ENCODE results near the gene SETD1A.

Gene SETD1A

DNA sequence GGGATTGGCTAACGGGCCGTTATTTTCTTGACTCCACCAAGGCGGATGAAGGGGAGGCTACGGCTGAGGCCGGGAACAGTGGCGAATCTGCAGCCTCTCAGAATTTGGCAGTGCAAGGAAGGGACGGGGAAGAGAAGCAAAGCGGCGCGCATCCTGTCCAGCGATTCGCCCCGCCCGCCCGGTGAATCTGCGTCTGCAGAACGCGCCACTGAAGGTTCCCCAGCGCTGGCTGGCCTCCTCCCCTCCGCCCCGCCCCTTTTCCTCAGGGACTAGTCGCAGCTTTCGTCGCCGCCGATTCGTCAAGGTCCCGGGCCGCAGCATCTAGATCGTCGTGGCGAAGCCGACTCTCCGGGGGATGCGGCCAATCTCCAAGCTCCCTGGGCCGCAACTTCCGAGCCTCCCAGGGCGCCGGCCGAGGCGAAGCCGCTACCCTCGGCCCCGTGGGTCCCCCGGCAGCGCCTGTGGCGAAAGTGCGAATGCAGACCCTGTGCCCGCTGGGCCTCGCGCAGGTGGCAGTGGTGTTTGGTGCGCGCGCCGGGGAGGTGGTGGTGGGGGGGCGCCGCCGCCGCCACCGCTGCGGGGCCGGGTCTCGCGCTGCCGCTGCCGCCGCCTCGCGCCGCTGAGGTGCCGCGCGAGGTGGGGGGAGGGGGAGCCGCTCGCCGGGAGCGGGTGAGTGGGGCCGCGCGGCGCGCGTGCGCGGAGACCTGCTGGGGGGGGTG lies at the start of gene SETD1A:
TSS of gene SETD1A (plus strand) at position 299 of the 719 bp plus-strand sequence. CDS start 978 bp downstream, outside the sequence.
- Histone ChIP-seq H3K27ac (ENCODE audit: low read depth, low read length) (peak within 1 kb of the TSS; percentile 98), H3K4me1 (ENCODE audit: insufficient read depth, low read length) (peaks cover 29% of the 10 kb centered on the region), H3K36me3 (ENCODE audit: insufficient read depth, low read length) (peaks cover 37% of the 10 kb centered on the region), H3K27me3 (ENCODE audit: control insufficient read depth in 1 of 2, insufficient read depth in 2 of 2, low read length in 2 of 2) (no peaks in the 10 kb centered on the region), H3K9ac (ENCODE audit: low read length) (peak within 1 kb of the TSS; percentile 75), H3K9me3 (ENCODE audit: low read length) (no peaks in the 10 kb centered on the region), H3K4me3 (ENCODE audit: low read depth in 1 of 2, low read length in 2 of 2) (peak within 1 kb of the TSS; percentile 82 to 95)

DNA sequence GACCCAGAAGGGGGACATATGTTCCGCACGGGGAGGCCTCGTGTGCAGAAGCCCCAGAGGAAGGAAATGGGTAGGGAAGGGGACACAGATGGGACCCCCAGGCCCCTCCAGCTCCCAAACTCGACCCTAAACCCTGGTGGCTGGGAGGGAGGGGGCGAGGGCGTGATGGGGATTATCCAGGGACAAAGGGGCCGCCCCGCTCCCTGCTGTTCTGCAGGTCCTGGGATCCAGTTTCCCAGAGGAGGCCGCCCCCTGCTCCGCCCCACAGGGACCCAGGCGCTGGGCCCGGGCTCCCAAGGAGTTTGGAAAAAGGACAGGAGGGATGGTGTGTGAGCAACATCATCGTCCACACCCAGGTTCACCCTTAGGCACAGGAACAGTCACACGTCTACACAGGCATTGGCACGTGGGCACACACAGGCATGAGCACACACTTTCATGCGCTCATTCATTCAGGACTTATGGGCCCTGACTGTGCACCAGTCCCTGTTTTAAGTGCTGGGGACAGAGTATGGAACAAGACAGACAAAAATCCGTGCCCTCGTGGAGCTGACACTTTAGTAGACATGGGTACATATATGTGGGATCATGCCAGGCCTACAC lies 47.0 kb upstream of the SETD1A start:
- Histone ChIP-seq H3K9ac (ENCODE audit: low read length) (no peak overlapping the region), H3K4me3 (ENCODE audit: low read depth in 1 of 2, low read length in 2 of 2) (no peak overlapping the region), H3K9me3 (ENCODE audit: low read length) (no peaks in the 10 kb centered on the region), H3K4me1 (ENCODE audit: insufficient read depth, low read length) (no peaks in the 10 kb centered on the region), H3K36me3 (ENCODE audit: insufficient read depth, low read length) (no peaks in the 10 kb centered on the region), H3K27ac (ENCODE audit: low read depth, low read length) (no peak overlapping the region), H3K27me3 (ENCODE audit: control insufficient read depth in 1 of 2, insufficient read depth in 2 of 2, low read length in 2 of 2) (no peaks in the 10 kb centered on the region)

DNA sequence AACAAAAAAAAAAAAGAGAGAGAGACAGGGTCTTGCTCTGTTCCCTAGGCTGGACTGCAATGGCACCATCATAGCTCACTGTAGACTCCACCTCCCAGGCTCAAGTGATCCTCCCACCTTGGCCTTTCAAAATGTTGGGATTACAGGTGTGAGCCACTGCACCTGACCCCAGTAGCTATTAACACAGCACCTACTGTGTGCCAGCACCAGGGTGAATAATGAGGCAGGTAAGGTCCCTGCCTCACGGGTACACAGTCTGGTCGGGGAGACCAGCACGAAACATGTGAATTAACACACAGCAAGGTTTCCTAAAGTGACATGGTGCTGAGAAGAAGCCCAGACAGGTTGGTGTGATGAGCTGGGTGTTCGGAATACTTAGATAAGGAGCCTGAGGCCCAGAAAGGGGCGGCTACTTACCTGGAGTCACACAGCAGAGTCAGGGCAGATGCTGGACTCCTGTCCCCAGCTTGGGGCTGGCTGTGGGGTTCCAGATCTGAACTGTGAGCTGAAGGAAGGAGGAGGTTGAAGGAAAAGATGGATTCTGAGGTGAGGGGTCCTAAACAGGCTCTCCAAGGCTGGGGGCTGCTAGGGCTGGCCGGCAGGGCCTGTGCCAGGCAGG lies 44.7 kb upstream of the SETD1A start:
- Histone ChIP-seq H3K4me3 (ENCODE audit: low read depth in 1 of 2, low read length in 2 of 2) (no peak overlapping the region), H3K9me3 (ENCODE audit: low read length) (no peaks in the 10 kb centered on the region), H3K27ac (ENCODE audit: low read depth, low read length) (no peak overlapping the region), H3K9ac (ENCODE audit: low read length) (no peak overlapping the region), H3K27me3 (ENCODE audit: control insufficient read depth in 1 of 2, insufficient read depth in 2 of 2, low read length in 2 of 2) (no peaks in the 10 kb centered on the region), H3K4me1 (ENCODE audit: insufficient read depth, low read length) (no peaks in the 10 kb centered on the region), H3K36me3 (ENCODE audit: insufficient read depth, low read length) (no peaks in the 10 kb centered on the region)

DNA sequence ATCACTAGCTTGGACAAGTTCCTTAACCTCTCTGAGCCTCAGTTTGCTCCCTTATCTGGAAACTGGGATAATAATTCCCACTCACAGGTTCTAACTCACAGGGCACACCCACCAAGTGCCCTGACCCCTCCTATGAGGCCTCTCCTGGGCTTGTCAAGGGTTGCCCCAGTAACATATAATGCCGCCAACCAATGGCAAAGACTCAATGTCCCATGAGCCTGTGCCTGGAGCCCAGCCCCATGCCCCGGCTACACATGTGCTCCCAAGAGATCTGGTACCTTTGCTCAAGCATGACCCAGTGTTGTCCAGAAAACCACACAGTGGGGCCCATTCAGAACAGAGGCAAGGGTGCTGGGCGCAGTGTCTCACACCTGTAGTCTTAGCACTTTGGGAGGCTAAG lies 42.7 kb upstream of the SETD1A start:
- no peaks in the 10 kb centered on the region for H3K9me3 ChIP-seq (ENCODE audit: low read length)
- H3K27ac ChIP-seq (ENCODE audit: low read depth, low read length), result no peak overlapping the region
- no peaks in the 10 kb centered on the region for H3K4me1 ChIP-seq (ENCODE audit: insufficient read depth, low read length)
- no peaks in the 10 kb centered on the region for H3K36me3 ChIP-seq (ENCODE audit: insufficient read depth, low read length)
- no peak overlapping the region for H3K9ac ChIP-seq (ENCODE audit: low read length)
- no peaks in the 10 kb centered on the region for H3K27me3 ChIP-seq (ENCODE audit: control insufficient read depth in 1 of 2, insufficient read depth in 2 of 2, low read length in 2 of 2)
- H3K4me3 ChIP-seq (ENCODE audit: low read depth in 1 of 2, low read length in 2 of 2), result no peak overlapping the region

DNA sequence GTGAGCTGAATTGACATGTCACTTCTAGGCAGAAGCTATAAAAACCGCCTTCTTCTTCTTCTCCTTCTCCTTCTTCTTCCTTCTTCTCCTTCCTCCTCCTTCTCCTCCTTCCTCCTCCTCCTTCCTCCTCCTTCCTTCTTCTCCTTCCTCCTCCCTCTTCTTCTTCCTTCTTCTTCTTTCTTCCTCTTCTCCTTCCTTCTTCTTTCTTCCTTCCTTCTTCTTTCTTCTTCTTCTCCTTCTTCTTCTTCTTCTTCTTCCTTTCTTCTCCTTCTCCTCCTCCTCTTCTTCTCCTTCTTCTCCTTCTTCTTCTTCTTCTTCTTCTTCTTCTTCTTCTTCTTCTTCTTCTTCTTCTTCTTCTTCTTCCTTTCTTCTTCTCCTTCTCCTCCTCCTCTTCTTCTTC lies 38.9 kb upstream of the SETD1A start:
- Histone ChIP-seq H3K9ac (ENCODE audit: low read length) (no peak overlapping the region), H3K9me3 (ENCODE audit: low read length) (no peaks in the 10 kb centered on the region), H3K27me3 (ENCODE audit: control insufficient read depth in 1 of 2, insufficient read depth in 2 of 2, low read length in 2 of 2) (no peaks in the 10 kb centered on the region), H3K36me3 (ENCODE audit: insufficient read depth, low read length) (no peaks in the 10 kb centered on the region), H3K27ac (ENCODE audit: low read depth, low read length) (no peak overlapping the region), H3K4me1 (ENCODE audit: insufficient read depth, low read length) (peaks cover 11% of the 10 kb centered on the region), H3K4me3 (ENCODE audit: low read depth in 1 of 2, low read length in 2 of 2) (no peak overlapping the region)

DNA sequence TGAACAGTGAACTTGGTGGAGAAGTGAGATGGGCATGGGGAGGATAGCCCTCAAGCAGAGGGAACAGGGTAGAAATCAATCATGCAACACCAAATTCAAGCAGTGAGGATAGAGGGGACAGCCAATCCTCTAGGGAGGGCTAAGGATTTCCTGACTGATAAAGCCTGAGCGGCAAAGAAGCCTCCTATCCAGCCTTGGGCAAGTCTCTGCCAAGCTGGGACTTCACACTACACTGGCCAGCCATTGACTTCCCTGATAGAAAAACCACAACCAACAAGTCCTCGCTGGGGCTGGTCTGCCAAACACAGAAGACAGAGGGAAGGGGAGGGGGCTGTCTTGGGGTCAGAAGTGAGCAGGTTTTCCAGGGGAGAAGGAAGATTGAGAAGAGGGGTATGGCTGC lies 36.7 kb upstream of the SETD1A start:
- H3K27me3 ChIP-seq (ENCODE audit: control insufficient read depth in 1 of 2, insufficient read depth in 2 of 2, low read length in 2 of 2), result no peaks in the 10 kb centered on the region

DNA sequence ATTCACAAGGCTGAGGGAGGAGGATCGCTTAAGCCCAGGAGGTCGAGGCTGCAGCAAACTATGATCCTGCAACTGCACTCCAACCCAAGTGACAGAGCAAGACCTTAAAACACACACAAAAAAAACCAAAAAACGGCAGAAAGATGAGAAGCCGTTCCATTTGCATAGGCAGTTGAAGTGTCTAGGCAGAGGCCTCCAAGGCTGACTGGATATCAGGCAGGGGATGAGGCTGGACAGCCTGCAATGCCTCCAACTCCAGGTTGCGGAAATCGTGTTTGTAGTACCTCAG lies 36.2 kb upstream of the SETD1A start:
- Histone ChIP-seq H3K27me3 (ENCODE audit: control insufficient read depth in 1 of 2, insufficient read depth in 2 of 2, low read length in 2 of 2) (no peaks in the 10 kb centered on the region), H3K9ac (ENCODE audit: low read length) (peak overlapping the region; percentile 18), H3K9me3 (ENCODE audit: low read length) (no peaks in the 10 kb centered on the region), H3K36me3 (ENCODE audit: insufficient read depth, low read length) (no peaks in the 10 kb centered on the region), H3K4me1 (ENCODE audit: insufficient read depth, low read length) (peaks cover 21% of the 10 kb centered on the region), H3K4me3 (ENCODE audit: low read depth in 1 of 2, low read length in 2 of 2) (peak overlapping the region in 1 of 2 donors; percentile 83), H3K27ac (ENCODE audit: low read depth, low read length) (peak overlapping the region; percentile 82)

More for the DNA sequence above, 36.7 kb upstream of the SETD1A start:
- Histone ChIP-seq H3K36me3 (ENCODE audit: insufficient read depth, low read length) (no peaks in the 10 kb centered on the region), H3K4me1 (ENCODE audit: insufficient read depth, low read length) (peaks cover 21% of the 10 kb centered on the region), H3K27ac (ENCODE audit: low read depth, low read length) (no peak overlapping the region), H3K9ac (ENCODE audit: low read length) (no peak overlapping the region), H3K4me3 (ENCODE audit: low read depth in 1 of 2, low read length in 2 of 2) (no peak overlapping the region), H3K9me3 (ENCODE audit: low read length) (no peaks in the 10 kb centered on the region)

DNA sequence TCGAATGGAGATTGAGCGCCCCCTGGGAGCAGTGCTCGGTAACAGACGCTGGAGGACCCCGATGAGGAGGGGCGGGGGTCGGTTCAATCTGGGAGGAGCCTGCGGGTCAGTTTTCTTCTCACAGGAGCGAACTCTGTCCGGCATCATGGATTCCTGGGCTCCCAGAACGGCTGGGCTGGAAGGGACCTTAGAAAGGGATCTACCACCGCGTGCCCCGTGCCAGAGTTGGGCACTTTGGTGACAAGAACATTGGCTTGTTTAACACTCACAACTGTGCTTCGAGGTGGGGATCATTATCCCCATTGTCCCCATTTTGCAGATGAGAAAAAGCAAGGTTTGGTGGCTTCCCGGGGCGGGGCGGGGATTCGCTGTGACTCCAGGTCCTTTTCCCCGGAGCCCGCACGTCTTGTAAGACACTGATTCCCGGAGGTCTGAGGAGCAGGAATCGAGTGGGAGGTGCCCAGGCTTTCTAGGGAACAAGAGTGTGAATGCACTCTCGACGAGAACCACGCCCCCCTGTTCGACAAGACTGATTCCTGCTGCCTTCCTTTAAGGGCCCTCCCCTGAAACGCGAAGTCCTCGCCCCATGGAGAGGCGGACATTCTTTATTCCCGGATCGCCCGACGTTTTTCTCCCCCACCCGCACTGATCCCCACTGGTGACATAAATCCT lies 35.7 kb upstream of the SETD1A start:
- H3K4me3 ChIP-seq (ENCODE audit: low read depth in 1 of 2, low read length in 2 of 2), result peak overlapping the region; percentile 28 to 83
- no peaks in the 10 kb centered on the region for H3K27me3 ChIP-seq (ENCODE audit: control insufficient read depth in 1 of 2, insufficient read depth in 2 of 2, low read length in 2 of 2)
- H3K27ac ChIP-seq (ENCODE audit: low read depth, low read length), result peak overlapping the region; percentile 82
- peak overlapping the region; percentile 18 for H3K9ac ChIP-seq (ENCODE audit: low read length)
- H3K36me3 ChIP-seq (ENCODE audit: insufficient read depth, low read length), result no peaks in the 10 kb centered on the region
- H3K4me1 ChIP-seq (ENCODE audit: insufficient read depth, low read length), result peaks cover 21% of the 10 kb centered on the region
- no peaks in the 10 kb centered on the region for H3K9me3 ChIP-seq (ENCODE audit: low read length)

DNA sequence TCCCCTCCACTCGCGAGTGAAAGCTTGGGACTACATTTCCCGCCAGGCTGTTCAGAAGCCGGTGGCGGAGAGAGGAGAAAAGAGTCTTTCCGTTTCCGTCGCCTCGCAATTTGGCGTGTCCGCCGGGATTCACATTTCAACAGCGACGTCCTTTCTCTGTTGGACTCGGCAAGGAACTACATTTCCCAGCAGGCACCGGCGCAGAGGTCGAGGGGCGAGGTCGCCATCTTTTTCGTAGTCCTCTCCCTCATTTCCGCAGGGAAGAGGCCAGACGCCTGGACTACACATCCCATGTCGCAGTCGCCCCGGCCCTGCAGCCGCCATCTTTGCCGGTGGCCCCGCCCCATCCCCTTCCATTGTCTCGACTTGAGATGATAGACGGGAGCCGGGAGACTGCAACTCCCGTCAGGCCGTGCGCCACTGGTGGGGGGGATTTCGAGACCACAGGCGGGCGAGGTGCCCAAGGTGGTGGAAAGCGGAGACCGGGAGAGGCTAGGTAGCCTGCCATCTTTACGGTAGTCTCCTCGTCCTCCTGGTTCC lies 35.1 kb upstream of the SETD1A start:
- Histone ChIP-seq H3K4me1 (ENCODE audit: insufficient read depth, low read length) (peaks cover 21% of the 10 kb centered on the region), H3K27ac (ENCODE audit: low read depth, low read length) (peak overlapping the region; percentile 82), H3K36me3 (ENCODE audit: insufficient read depth, low read length) (no peaks in the 10 kb centered on the region), H3K9ac (ENCODE audit: low read length) (peak overlapping the region; percentile 35), H3K4me3 (ENCODE audit: low read depth in 1 of 2, low read length in 2 of 2) (peak overlapping the region; percentile 58 to 83), H3K9me3 (ENCODE audit: low read length) (no peaks in the 10 kb centered on the region), H3K27me3 (ENCODE audit: control insufficient read depth in 1 of 2, insufficient read depth in 2 of 2, low read length in 2 of 2) (no peaks in the 10 kb centered on the region)

DNA sequence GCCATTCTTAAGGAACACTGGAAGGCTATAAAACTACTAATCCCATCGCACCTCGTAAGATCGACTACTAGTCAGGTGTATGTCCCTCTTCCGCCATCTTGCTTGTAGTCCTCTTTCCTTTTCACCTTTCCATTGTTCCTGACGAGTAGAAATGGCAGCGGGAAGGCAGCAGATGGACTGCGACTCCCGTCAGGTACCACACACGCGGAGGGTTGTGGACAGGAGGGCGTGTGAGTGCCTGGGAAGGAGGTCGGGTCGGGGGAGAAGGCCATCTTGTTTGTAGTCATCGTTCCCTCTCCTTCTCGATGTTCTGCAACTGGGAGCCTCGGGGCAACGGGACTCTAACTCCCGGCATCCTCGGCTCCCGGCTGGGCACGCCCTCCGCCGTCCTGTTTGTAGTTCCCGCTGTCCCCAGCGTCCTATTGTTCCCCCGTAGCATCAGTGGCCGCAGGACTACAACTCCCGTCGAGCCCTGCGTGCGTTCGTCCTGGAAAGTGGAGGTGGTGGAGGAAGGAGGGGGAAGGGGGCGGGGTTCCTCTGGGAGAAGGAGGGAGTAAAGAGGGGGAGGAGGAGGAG lies 34.5 kb upstream of the SETD1A start:
- no peaks in the 10 kb centered on the region for H3K9me3 ChIP-seq (ENCODE audit: low read length)
- no peaks in the 10 kb centered on the region for H3K36me3 ChIP-seq (ENCODE audit: insufficient read depth, low read length)
- H3K9ac ChIP-seq (ENCODE audit: low read length), result peak overlapping the region; percentile 35
- H3K4me3 ChIP-seq (ENCODE audit: low read depth in 1 of 2, low read length in 2 of 2), result peak overlapping the region; percentile 77 to 81
- H3K4me1 ChIP-seq (ENCODE audit: insufficient read depth, low read length), result peaks cover 21% of the 10 kb centered on the region
- H3K27ac ChIP-seq (ENCODE audit: low read depth, low read length), result peak overlapping the region; percentile 77
- H3K27me3 ChIP-seq (ENCODE audit: control insufficient read depth in 1 of 2, insufficient read depth in 2 of 2, low read length in 2 of 2), result no peaks in the 10 kb centered on the region

DNA sequence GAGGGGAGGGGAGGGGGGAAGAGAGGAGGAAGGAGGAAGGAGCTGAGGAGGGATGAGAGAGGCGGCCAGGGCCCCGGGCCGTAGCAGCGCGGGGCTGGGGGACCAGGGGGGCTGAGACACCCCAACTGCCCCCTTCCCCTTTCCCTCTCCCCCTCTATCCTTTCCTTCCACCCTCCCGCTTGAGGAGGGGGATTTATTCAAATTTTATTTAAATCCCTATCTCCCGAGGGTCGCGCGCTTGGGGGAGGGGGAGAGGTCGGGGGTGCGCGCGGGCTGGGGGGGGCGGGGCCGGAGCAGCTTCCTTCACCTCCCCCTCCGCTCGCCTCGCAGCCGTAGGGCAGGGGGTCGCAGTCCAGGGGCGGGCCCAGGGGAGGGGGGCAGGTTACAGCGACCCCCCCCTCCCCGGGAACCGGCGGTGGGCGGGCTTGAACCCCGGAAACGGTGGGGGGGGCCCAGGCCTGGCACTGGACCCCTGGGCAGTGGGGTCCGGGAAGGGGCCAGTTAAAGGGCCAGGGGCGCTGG lies 33.9 kb upstream of the SETD1A start, which contains the start of gene FBXL19:
TSS of gene FBXL19 (plus strand) at position 19 of the 522 bp plus-strand sequence. CDS start 2,183 bp downstream, outside the sequence.
- H3K36me3 ChIP-seq (ENCODE audit: insufficient read depth, low read length), result no peaks in the 10 kb centered on the region
- H3K27me3 ChIP-seq (ENCODE audit: control insufficient read depth in 1 of 2, insufficient read depth in 2 of 2, low read length in 2 of 2), result no peaks in the 10 kb centered on the region
- peak within 1 kb of the TSS; percentile 77 to 83 for H3K4me3 ChIP-seq (ENCODE audit: low read depth in 1 of 2, low read length in 2 of 2)
- H3K4me1 ChIP-seq (ENCODE audit: insufficient read depth, low read length), result peaks cover 21% of the 10 kb centered on the region
- H3K9ac ChIP-seq (ENCODE audit: low read length), result peak within 1 kb of the TSS; percentile 35
- H3K9me3 ChIP-seq (ENCODE audit: low read length), result no peaks in the 10 kb centered on the region
- peak within 1 kb of the TSS; percentile 82 for H3K27ac ChIP-seq (ENCODE audit: low read depth, low read length)
